ENCODE measurements around the gene LUC7L3. TPM values are rescaled to one million over a fixed set of nuclear protein-coding genes. Genes with fewer than 3 reads are reported as not detected.
A peak's percentile ranks its signal among the peaks of the same experiment; 100 is the strongest.
"Not testable (repeated sequence)": the region's sequence is repeated elsewhere in the genome, so short reads cannot be mapped to it uniquely, and the experiment has no call there.

Gene LUC7L3
- total and polyA plus RNA-seq, 2 of the 13 experiments (the other 11 are each of a cell fraction or from before 2014, with no cell fraction given): 108 to 120 TPM

DNA sequence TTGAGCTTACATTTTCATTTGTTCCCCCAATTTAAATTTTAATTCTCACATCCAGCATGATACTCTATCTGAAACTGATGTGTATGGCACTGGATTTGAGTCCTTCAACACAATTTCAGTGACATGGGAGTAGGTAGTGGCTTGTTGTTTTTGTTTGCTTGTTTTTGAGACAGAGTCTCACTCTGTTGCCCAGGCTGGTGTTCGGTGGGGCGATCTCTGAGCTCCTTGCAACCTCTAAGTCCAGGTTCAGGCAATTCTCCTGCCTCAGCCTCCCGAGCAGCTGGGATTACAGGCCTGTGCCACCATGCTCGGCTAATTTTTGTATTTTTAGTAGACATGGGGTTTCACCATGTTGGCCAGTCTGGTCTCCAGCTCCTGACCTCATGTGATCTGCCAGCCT lies 10.3 kb upstream of the LUC7L3 start:
- Histone ChIP-seq H3K4me1 (ENCODE audit: insufficient read depth, low read length) (peaks cover 40% of the 10 kb centered on the region), H3K9ac (ENCODE audit: insufficient read depth, low read depth, low read length) (peak overlapping the region; percentile 96), H3K79me2 (ENCODE audit: insufficient read depth, low read length) (peaks cover 34% of the 10 kb centered on the region), H2AFZ (ENCODE audit: low read length) (peak overlapping the region; percentile 90), H3K27ac (ENCODE audit: extremely low read length, insufficient read depth, low read length) (peak overlapping the region; percentile 91), H3K4me2 (ENCODE audit: low read depth, low read length) (peak overlapping the region; percentile 99), H3K4me3 (replicated peaks in 1 of 3; ENCODE audit: insufficient read depth in 1 of 3, low read depth in 2 of 3, low read length in 3 of 3) (peak overlapping the region; percentile 87 to 92 (median 88); a peak in 4 of 6 replicates)
- H4K20me1 ChIP-seq (ENCODE audit: insufficient read depth, low read length); in situ Hi-C loops (cut with HindIII; ENCODE audit: extremely low pct_ligation_motif_present, low pct_unique_long_range_greater_than_20kb); CTCF ChIA-PET (ENCODE audit: low intra/inter-chr PET ratio, low total read pairs); FAIRE-seq; DNase-seq (ENCODE audit: low spot score); ATAC-seq; H3K27me3 ChIP-seq (ENCODE audit: control insufficient read depth in 1 of 2, insufficient read depth in 2 of 2, low read length in 2 of 2); H3K36me3 ChIP-seq (replicated peaks in 1 of 2; ENCODE audit: control insufficient read depth in 1 of 2, insufficient read depth in 2 of 2, low read length in 2 of 2); H3K9me3 ChIP-seq (ENCODE audit: low read length); BruUV-seq (replicated peaks): not testable (repeated sequence)
- WGBS (ENCODE audit: low lambda C conversion rate): 59% methylated on average over 4 of the region's 4 CpGs
- TF ChIP-seq, protein P1, sequence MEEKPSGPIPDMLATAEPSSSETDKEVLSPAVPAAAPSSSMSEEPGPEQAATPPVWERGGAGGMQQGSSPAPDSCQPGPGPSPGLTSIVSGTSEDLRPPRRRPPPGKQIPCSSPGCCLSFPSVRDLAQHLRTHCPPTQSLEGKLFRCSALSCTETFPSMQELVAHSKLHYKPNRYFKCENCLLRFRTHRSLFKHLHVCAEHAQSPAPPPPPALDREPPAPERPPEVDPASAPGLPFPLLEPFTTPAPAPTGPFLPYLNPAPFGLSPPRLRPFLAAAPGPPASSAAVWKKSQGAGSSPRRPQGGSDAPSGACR (CRISPR knock-in tag; IDR thresholded peaks at IDR 0.05): peak; percentile 14; the same call in 1 of the 2 replicates
- TF ChIP-seq, protein P2, sequence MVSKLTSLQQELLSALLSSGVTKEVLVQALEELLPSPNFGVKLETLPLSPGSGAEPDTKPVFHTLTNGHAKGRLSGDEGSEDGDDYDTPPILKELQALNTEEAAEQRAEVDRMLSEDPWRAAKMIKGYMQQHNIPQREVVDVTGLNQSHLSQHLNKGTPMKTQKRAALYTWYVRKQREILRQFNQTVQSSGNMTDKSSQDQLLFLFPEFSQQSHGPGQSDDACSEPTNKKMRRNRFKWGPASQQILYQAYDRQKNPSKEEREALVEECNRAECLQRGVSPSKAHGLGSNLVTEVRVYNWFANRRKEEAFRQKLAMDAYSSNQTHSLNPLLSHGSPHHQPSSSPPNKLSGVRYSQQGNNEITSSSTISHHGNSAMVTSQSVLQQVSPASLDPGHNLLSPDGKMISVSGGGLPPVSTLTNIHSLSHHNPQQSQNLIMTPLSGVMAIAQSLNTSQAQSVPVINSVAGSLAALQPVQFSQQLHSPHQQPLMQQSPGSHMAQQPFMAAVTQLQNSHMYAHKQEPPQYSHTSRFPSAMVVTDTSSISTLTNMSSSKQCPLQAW (CRISPR knock-in tag; IDR thresholded peaks at IDR 0.05): 0 out of 2 replicates have a peak, but pooled peaks have one; percentile 7
- TF ChIP-seq, protein P3, sequence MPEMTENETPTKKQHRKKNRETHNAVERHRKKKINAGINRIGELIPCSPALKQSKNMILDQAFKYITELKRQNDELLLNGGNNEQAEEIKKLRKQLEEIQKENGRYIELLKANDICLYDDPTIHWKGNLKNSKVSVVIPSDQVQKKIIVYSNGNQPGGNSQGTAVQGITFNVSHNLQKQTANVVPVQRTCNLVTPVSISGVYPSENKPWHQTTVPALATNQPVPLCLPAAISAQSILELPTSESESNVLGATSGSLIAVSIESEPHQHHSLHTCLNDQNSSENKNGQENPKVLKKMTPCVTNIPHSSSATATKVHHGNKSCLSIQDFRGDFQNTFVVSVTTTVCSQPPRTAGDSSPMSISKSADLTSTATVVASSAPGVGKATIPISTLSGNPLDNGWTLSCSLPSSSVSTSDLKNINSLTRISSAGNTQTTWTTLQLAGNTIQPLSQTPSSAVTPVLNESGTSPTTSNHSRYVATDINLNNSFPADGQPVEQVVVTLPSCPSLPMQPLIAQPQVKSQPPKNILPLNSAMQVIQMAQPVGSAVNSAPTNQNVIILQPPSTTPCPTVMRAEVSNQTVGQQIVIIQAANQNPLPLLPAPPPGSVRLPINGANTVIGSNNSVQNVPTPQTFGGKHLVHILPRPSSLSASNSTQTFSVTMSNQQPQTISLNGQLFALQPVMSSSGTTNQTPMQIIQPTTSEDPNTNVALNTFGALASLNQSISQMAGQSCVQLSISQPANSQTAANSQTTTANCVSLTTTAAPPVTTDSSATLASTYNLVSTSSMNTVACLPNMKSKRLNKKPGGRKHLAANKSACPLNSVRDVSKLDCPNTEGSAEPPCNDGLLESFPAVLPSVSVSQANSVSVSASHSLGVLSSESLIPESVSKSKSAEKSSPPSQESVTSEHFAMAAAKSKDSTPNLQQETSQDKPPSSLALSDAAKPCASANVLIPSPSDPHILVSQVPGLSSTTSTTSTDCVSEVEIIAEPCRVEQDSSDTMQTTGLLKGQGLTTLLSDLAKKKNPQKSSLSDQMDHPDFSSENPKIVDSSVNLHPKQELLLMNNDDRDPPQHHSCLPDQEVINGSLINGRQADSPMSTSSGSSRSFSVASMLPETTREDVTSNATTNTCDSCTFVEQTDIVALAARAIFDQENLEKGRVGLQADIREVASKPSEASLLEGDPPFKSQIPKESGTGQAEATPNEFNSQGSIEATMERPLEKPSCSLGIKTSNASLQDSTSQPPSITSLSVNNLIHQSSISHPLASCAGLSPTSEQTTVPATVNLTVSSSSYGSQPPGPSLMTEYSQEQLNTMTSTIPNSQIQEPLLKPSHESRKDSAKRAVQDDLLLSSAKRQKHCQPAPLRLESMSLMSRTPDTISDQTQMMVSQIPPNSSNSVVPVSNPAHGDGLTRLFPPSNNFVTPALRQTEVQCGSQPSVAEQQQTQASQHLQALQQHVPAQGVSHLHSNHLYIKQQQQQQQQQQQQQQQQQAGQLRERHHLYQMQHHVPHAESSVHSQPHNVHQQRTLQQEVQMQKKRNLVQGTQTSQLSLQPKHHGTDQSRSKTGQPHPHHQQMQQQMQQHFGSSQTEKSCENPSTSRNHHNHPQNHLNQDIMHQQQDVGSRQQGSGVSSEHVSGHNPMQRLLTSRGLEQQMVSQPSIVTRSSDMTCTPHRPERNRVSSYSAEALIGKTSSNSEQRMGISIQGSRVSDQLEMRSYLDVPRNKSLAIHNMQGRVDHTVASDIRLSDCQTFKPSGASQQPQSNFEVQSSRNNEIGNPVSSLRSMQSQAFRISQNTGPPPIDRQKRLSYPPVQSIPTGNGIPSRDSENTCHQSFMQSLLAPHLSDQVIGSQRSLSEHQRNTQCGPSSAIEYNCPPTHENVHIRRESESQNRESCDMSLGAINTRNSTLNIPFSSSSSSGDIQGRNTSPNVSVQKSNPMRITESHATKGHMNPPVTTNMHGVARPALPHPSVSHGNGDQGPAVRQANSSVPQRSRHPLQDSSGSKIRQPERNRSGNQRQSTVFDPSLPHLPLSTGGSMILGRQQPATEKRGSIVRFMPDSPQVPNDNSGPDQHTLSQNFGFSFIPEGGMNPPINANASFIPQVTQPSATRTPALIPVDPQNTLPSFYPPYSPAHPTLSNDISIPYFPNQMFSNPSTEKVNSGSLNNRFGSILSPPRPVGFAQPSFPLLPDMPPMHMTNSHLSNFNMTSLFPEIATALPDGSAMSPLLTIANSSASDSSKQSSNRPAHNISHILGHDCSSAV (CRISPR knock-in tag; IDR thresholded peaks at IDR 0.05; ENCODE audit: borderline replicate concordance): 0 out of 2 replicates have a peak, but pooled peaks have one; percentile 19
- TF ChIP-seq SAP130 (CRISPR knock-in tag; IDR thresholded peaks at IDR 0.05; ENCODE audit: low read depth): peak; percentile 9; the same call in 1 of the 2 replicates
- peak; percentile 11; the same call in 1 of the 2 replicates for TF ChIP-seq YEATS4 (CRISPR knock-in tag; IDR thresholded peaks at IDR 0.05; ENCODE audit: borderline replicate concordance)
- TF ChIP-seq ZNF607 (CRISPR knock-in tag; IDR thresholded peaks at IDR 0.05; ENCODE audit: borderline replicate concordance): 0 out of 2 replicates have a peak, but pooled peaks have one; percentile 18
- TF ChIP-seq ELF3 (CRISPR knock-in tag; IDR thresholded peaks at IDR 0.05): 0 out of 2 replicates have a peak, but pooled peaks have one; percentile 7
- peak; percentile 79 for TF ChIP-seq ZNF121 (CRISPR knock-in tag; IDR thresholded peaks at IDR 0.05)
- TF ChIP-seq ZFY (CRISPR knock-in tag; IDR thresholded peaks at IDR 0.05): 0 out of 2 replicates have a peak, but pooled peaks have one; percentile 11
- POLR2A ChIA-PET: interaction anchor here (1.1 to 6.5 kb wide), 7 partner anchors 9 to 83 kb away, joined by 3 to 97 read pairs (median 6); partner anchors contain the start of gene LUC7L3
- intact Hi-C loops (cut with micrococcal nuclease; ENCODE audit: unreplicated experiment): loop anchor here (2.0 kb wide), 1 partner anchor 48 kb away; no protein-coding TSS in a partner anchor
